Muscle layer of colon (tissue), 2 donors: ENCODE data around the gene TTLL10.

Source experiments
- H3K27ac ChIP-seq: one replicate; pipeline ENCODE4 v1.7.0; 2013; ENCODE audit warnings: low read depth, mild to moderate bottlenecking, low read length, moderate library complexity
- H3K27me3 ChIP-seq, 2 donors: one replicate each; pipeline ENCODE4 v1.7.0; 2013; ENCODE audit warnings: low read length in 2 of 2, mild to moderate bottlenecking in 2 of 2; ENCODE audit not compliant: insufficient read depth in 2 of 2, control insufficient read depth in 1 of 2
- H3K36me3 ChIP-seq: one replicate; pipeline ENCODE4 v1.7.0; 2013; ENCODE audit warnings: mild to moderate bottlenecking, low read length; ENCODE audit not compliant: insufficient read depth
- H3K4me1 ChIP-seq: one replicate; pipeline ENCODE4 v1.7.0; 2013; ENCODE audit warnings: mild to moderate bottlenecking, low read length; ENCODE audit not compliant: insufficient read depth
- H3K4me3 ChIP-seq, 2 donors: one replicate each; pipeline ENCODE4 v1.7.0; 2013; ENCODE audit warnings: low read length in 2 of 2, low read depth in 1 of 2, mild to moderate bottlenecking in 1 of 2, moderate library complexity in 1 of 2
- H3K9ac ChIP-seq: one replicate; pipeline ENCODE4 v1.7.0; 2013; ENCODE audit warnings: low read length
- H3K9me3 ChIP-seq: one replicate; pipeline ENCODE4 v1.7.0; 2013; ENCODE audit warnings: mild to moderate bottlenecking, low read length
- donor health status: abdominal sarcoma.
- donor health status: Adenocarcinoma of cecum.

TTLL10 gene

DNA sequence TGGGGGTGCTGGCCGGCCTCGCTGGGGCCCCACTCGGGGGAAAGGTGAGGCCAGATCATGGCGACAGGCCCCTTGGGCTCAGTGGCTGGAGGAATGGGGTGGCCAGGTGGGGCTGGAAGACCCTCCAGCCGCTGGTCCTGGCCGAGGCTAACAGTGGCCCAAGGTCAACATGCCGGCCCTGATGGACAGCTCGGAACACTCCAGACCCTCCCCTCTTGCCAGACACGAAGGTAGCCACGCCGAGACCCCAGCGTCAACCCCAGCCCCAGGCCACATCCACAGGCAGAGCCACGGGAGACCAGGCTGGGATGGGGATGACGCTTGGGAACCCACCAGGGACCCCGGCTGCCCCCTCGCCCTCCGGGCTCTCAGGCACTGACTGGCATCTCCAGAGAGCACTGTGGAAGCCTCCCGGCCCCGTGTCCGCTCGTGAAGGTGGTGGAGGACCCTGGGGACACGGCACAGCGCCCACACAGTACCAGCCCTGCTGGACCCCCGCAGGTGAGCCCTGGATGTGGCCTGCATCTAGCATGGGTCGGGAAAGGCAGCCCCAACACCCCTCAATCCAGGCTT is 73.7 kb downstream of the TTLL10 start:
- Histone ChIP-seq H3K4me1 (no peaks in the 10 kb centered on the region), H3K27ac (no peak overlapping the region), H3K4me3 (no peak overlapping the region), H3K36me3 (no peaks in the 10 kb centered on the region), H3K9ac (no peak overlapping the region), H3K27me3 (peaks cover 0 to 31% of the 10 kb centered on the region in 2 donors), H3K9me3 (no peaks in the 10 kb centered on the region)
